Esophagus muscularis mucosa (tissue), 3 donors: Measurements from ENCODE around the gene DEPP1.

Source experiments
- POLR2A ChIP-seq: fragments of 450-650 bp; IDR thresholded peaks from one replicate; pipeline ENCODE4 v1.6.1; 2017; ENCODE audit warnings: antibody characterized with exemption, moderate library complexity, mild to moderate bottlenecking, low read depth
- TF ChIP-seq, protein P1 (sequence below), 3 experiments: fragments of 200-600 bp in 2 of 3; fragments of 450-650 bp in 1 of 3; sonication (generic) in 2 of 3; IDR thresholded peaks; one replicate each; pipeline ENCODE4 v1.5.1; 2017 to 2019; ENCODE audit warnings: antibody characterized with exemption in 3 of 3, mild to moderate bottlenecking in 2 of 3, moderate library complexity in 1 of 3

DNA sequence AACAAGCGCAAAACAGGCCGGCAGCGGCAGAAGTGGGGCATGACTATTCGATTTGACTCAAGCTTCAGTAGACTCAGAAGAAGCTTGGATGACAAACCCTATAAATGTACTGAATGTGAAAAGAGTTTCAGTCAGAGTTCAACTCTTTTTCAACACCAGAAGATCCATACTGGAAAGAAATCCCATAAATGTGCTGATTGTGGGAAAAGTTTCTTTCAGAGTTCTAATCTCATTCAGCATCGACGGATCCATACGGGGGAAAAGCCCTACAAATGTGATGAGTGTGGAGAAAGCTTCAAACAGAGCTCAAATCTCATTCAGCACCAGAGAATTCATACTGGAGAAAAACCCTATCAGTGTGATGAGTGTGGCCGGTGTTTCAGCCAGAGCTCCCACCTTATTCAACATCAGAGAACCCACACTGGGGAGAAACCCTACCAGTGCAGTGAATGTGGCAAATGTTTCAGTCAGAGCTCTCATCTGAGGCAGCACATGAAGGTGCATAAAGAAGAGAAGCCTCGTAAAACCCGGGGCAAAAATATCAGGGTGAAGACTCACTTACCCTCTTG lies 24.9 kb upstream of the DEPP1 start:
- TF ChIP-seq, protein P1, sequence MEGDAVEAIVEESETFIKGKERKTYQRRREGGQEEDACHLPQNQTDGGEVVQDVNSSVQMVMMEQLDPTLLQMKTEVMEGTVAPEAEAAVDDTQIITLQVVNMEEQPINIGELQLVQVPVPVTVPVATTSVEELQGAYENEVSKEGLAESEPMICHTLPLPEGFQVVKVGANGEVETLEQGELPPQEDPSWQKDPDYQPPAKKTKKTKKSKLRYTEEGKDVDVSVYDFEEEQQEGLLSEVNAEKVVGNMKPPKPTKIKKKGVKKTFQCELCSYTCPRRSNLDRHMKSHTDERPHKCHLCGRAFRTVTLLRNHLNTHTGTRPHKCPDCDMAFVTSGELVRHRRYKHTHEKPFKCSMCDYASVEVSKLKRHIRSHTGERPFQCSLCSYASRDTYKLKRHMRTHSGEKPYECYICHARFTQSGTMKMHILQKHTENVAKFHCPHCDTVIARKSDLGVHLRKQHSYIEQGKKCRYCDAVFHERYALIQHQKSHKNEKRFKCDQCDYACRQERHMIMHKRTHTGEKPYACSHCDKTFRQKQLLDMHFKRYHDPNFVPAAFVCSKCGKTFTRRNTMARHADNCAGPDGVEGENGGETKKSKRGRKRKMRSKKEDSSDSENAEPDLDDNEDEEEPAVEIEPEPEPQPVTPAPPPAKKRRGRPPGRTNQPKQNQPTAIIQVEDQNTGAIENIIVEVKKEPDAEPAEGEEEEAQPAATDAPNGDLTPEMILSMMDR (IDR thresholded peaks at IDR 0.05), result no peak
- no peak for TF ChIP-seq POLR2A
